Prostate gland (tissue), 2 donors: ENCODE measurements around the gene DDX50. TPM values are rescaled to one million over a fixed set of nuclear protein-coding genes. Genes with fewer than 3 reads are reported as not detected.

Experiments used
- DNase-seq: peaks from one replicate; pipeline ENCODE4 v3.0.0-alpha.2; 2019; ENCODE audit warnings: low spot score
- H3K27ac ChIP-seq, 2 donors: fragments of 200-600 bp; sonication (generic); 2 replicates each; pipeline ENCODE4 v1.5.1; 2017 to 2019
- H3K27me3 ChIP-seq: fragments of 200-600 bp; sonication (generic); replicated peaks from 2 replicates; pipeline ENCODE4 v1.5.1; 2019; ENCODE audit not compliant: insufficient read depth
- H3K36me3 ChIP-seq, 2 donors: fragments of 200-600 bp; sonication (generic); 1 replicate in 1 of 2; 2 replicates in 1 of 2; pipeline versions ENCODE4 v1.5.1 to v1.8.1; 2017 to 2019
- H3K4me1 ChIP-seq: fragments of 200-600 bp; sonication (generic); replicated peaks from 2 replicates; pipeline ENCODE4 v1.5.1; 2019
- H3K4me3 ChIP-seq, 2 donors: fragments of 200-600 bp; sonication (generic); 2 replicates each; pipeline ENCODE4 v1.5.1; 2017 to 2019
- H3K9me3 ChIP-seq: fragments of 200-600 bp; sonication (generic); 2 replicates; pipeline ENCODE4 v1.5.1; 2017
- CTCF ChIP-seq, 4 experiments: fragments of 200-600 bp in 2 of 4; fragments of 450-650 bp in 2 of 4; sonication (generic) in 2 of 4; IDR thresholded peaks; 1 replicate in 3 of 4; 2 replicates in 1 of 4; pipeline ENCODE4 v1.5.1; 2016 to 2019; ENCODE audit warnings: antibody characterized with exemption in 4 of 4, mild to moderate bottlenecking in 2 of 4, moderate library complexity in 2 of 4
- POLR2A ChIP-seq: fragments of 450-650 bp; IDR thresholded peaks from one replicate; pipeline ENCODE4 v1.6.1; 2016; ENCODE audit warnings: antibody characterized with exemption, mild to moderate bottlenecking
- POLR2AphosphoS5 ChIP-seq: sonication (generic); formaldehyde crosslinking; IDR thresholded peaks from one replicate; pipeline ENCODE4 v1.6.1; 2017; ENCODE audit warnings: antibody characterized with exemption
- WGBS: methylation state at CpG from one replicate; pipeline ENCODE4 v1.1.5; 2018; 5-methylcytosine and 5-hydroxymethylcytosine counted together
- intact Hi-C: fragments of 100-400 bp; cut with DNase I; formaldehyde crosslinking; loops from one replicate; pipeline ENCODE4 v1.14.2; 2022
- total RNA-seq, 2 donors: library from RNA; depleted of rRNA; stranded (reverse); fragments of >200 nt; gene quantifications; one replicate each; pipeline ENCODE4 v1.1.0, GENCODE V29; 2016

DDX50 gene
- total RNA-seq, 2 donors from 2014 or later: 26.1 to 32.5 TPM

- no peak for DNase-seq
- Histone ChIP-seq H3K4me1 (no peaks in the 10 kb centered on the region), H3K27me3 (no peaks in the 10 kb centered on the region), H3K27ac (peak overlapping the region; percentile 70 to 71), H3K36me3 (no peaks in the 10 kb centered on the region), H3K4me3 (peak overlapping the region; percentile 74 to 88), H3K9me3 (no peaks in the 10 kb centered on the region)
- WGBS: 3% methylated on average over 16 of the region's 16 CpGs
- TF ChIP-seq POLR2AphosphoS5: no peak
- TF ChIP-seq CTCF (IDR thresholded peaks at IDR 0.05): no peak
- TF ChIP-seq POLR2A: no peak
- intact Hi-C loops: no loop called here
Observed at GRCh38 chr10:68955355-68955831, 54.3 kb downstream of the DDX50 start.

- peak within 1 kb of the TSS; percentile 70 to 71 for H3K27ac ChIP-seq
- no peaks in the 10 kb centered on the region for H3K4me1 ChIP-seq
- intact Hi-C loops: no loop called here
- H3K27me3 ChIP-seq: no peaks in the 10 kb centered on the region
- WGBS: under 1% methylated on average over 51 of the region's 53 CpGs
- no peaks in the 10 kb centered on the region for H3K36me3 ChIP-seq
- H3K9me3 ChIP-seq: no peaks in the 10 kb centered on the region
- TF ChIP-seq CTCF (IDR thresholded peaks at IDR 0.05): peak in 3 of 4 experiments; percentile 37 to 60 (median 55)
- peak; percentile 93 for TF ChIP-seq POLR2AphosphoS5
- peak; percentile 23 for TF ChIP-seq POLR2A
- peak within 1 kb of the TSS; percentile 74 to 88 for H3K4me3 ChIP-seq
- DNase-seq: peak; percentile 90
Observed at GRCh38 chr10:68955832-68956532, 54.9 kb downstream of the DDX50 start, which contains the start of gene DDX21. Gene DDX21 (plus strand): TSS chr10:68956170. CDS start chr10:68956226, 56 bp downstream.

- 68% methylated on average over 7 of the region's 7 CpGs for WGBS
- TF ChIP-seq CTCF (IDR thresholded peaks at IDR 0.05) (no peak), POLR2AphosphoS5 (no peak)
- H3K27me3 ChIP-seq: no peaks in the 10 kb centered on the region
- H3K9me3 ChIP-seq: no peaks in the 10 kb centered on the region
- DNase-seq: no peak
- peak overlapping the region; percentile 74 to 88 for H3K4me3 ChIP-seq
- H3K27ac ChIP-seq: peak overlapping the region in 1 of 2 donors; percentile 70
- no peaks in the 10 kb centered on the region for H3K4me1 ChIP-seq
- no peaks in the 10 kb centered on the region for H3K36me3 ChIP-seq
- intact Hi-C loops: no loop called here
Observed at GRCh38 chr10:68957284-68957615, 56.1 kb downstream of the DDX50 start.

GRCh38 chr10:68957654-68958053 lies 56.5 kb downstream of the DDX50 start:
- H3K27ac ChIP-seq: no peak overlapping the region
- 79% methylated on average over 3 of the region's 3 CpGs for WGBS
- no peak for DNase-seq
- TF ChIP-seq CTCF (IDR thresholded peaks at IDR 0.05): no peak
- no peak for TF ChIP-seq POLR2A
- no peak for TF ChIP-seq POLR2AphosphoS5
- H3K27me3 ChIP-seq: no peaks in the 10 kb centered on the region
- no peaks in the 10 kb centered on the region for H3K9me3 ChIP-seq
- no peaks in the 10 kb centered on the region for H3K36me3 ChIP-seq
- no peaks in the 10 kb centered on the region for H3K4me1 ChIP-seq
- no peak overlapping the region for H3K4me3 ChIP-seq
- intact Hi-C loops: no loop called here
